GM23338 (cell line): ENCODE measurements around the gene GAP43. TPM values are rescaled to one million over a fixed set of nuclear protein-coding genes. Genes with fewer than 3 reads are reported as not detected.

Experiments used
- ATAC-seq: fragments of 200-7000 bp; cut with Tn5 transposase; 3 replicates; pipeline ENCODE4 v1.9.1; 2020
- DNase-seq: peaks from one replicate; pipeline ENCODE4 v3.0.0-alpha.2; 2015; ENCODE audit warnings: low spot score
- H2AFZ ChIP-seq: fragments of 200-600 bp; sonication (generic); 2 replicates; pipeline ENCODE4 v1.8.0; 2016; ENCODE audit warnings: antibody characterized with exemption, mild to moderate bottlenecking, moderate library complexity
- H3F3A ChIP-seq: fragments of 200-600 bp; sonication (generic); replicated peaks from 2 replicates; pipeline ENCODE4 v1.8.0; 2017; ENCODE audit warnings: antibody characterized with exemption, mixed run types, low read depth
- H3K27ac ChIP-seq: fragments of 200-600 bp; sonication (generic); 2 replicates; pipeline ENCODE4 v1.6.1; 2016; ENCODE audit warnings: low read depth
- H3K27me3 ChIP-seq: fragments of 200-600 bp; sonication (generic); 2 replicates; pipeline ENCODE4 v1.8.0; 2016; ENCODE audit warnings: mild to moderate bottlenecking, mixed run types, moderate library complexity; ENCODE audit not compliant: insufficient read depth
- H3K36me3 ChIP-seq: fragments of 200-600 bp; sonication (generic); 2 replicates; pipeline ENCODE4 v1.8.0; 2016; ENCODE audit warnings: mild to moderate bottlenecking; ENCODE audit not compliant: insufficient read depth
- H3K4me1 ChIP-seq: fragments of 200-600 bp; sonication (generic); 2 replicates; pipeline ENCODE4 v1.8.0; 2016; ENCODE audit warnings: mild to moderate bottlenecking, moderate library complexity; ENCODE audit not compliant: insufficient read depth
- H3K4me2 ChIP-seq: fragments of 200-600 bp; sonication (generic); 2 replicates; pipeline ENCODE4 v1.7.1; 2017; ENCODE audit warnings: mixed run types
- H3K4me3 ChIP-seq: fragments of 200-600 bp; sonication (generic); 2 replicates; pipeline ENCODE4 v1.6.1; 2016; ENCODE audit warnings: mixed run types
- H3K79me2 ChIP-seq: fragments of 200-600 bp; sonication (generic); replicated peaks from 2 replicates; pipeline ENCODE4 v1.8.0; 2017; ENCODE audit warnings: mild to moderate bottlenecking; ENCODE audit not compliant: insufficient read depth
- H3K9me2 ChIP-seq: fragments of 200-600 bp; sonication (generic); 2 replicates; pipeline ENCODE4 v1.8.0; 2017; ENCODE audit not compliant: insufficient read depth
- H4K20me1 ChIP-seq: fragments of 200-600 bp; sonication (generic); replicated peaks from 2 replicates; pipeline ENCODE4 v1.8.0; 2017; ENCODE audit warnings: mild to moderate bottlenecking; ENCODE audit not compliant: insufficient read depth
- H3K27ac Mint-ChIP-seq: 2 replicates; pipeline ENCODE4 v1.8.0; 2020; ENCODE audit warnings: inconsistent platforms, mild to moderate bottlenecking, moderate library complexity, mixed read lengths
- H3K27me3 Mint-ChIP-seq: 3 replicates; pipeline ENCODE4 v1.8.0; 2022; ENCODE audit warnings: low read depth, mild to moderate bottlenecking, moderate library complexity, mixed read lengths, inconsistent platforms; ENCODE audit not compliant: insufficient read depth, poor library complexity
- H3K36me3 Mint-ChIP-seq: 3 replicates; pipeline ENCODE4 v1.8.0; 2021; ENCODE audit warnings: low read depth, mild to moderate bottlenecking, inconsistent platforms, moderate library complexity, mixed read lengths
- H3K4me1 Mint-ChIP-seq: 3 replicates; pipeline ENCODE4 v1.8.0; 2020; ENCODE audit warnings: mild to moderate bottlenecking, inconsistent platforms, mixed read lengths
- H3K4me3 Mint-ChIP-seq: 3 replicates; pipeline ENCODE4 v1.8.0; 2021; ENCODE audit warnings: moderate library complexity, mild to moderate bottlenecking, inconsistent platforms, mixed read lengths
- H3K9me3 Mint-ChIP-seq: 3 replicates; pipeline ENCODE4 v1.8.0; 2020; ENCODE audit warnings: moderate library complexity, mild to moderate bottlenecking, inconsistent platforms, mixed read lengths
- CREB1 ChIP-seq: fragments of 250-450 bp; sonication (Bioruptor Pico); IDR thresholded peaks from 2 replicates; pipeline ENCODE4 v1.5.0; 2020; ENCODE audit warnings: low read depth, mild to moderate bottlenecking, moderate library complexity
- EZH2 ChIP-seq: fragments of 200-600 bp; sonication (generic); IDR thresholded peaks from one replicate; pipeline ENCODE4 v1.8.0; 2017; ENCODE audit warnings: antibody characterized with exemption, mild to moderate bottlenecking, low read depth; ENCODE audit not compliant: unreplicated experiment
- EZH2phosphoT487 ChIP-seq: fragments of 200-600 bp; sonication (generic); IDR thresholded peaks from one replicate; pipeline ENCODE4 v1.8.1; 2018; ENCODE audit warnings: antibody characterized with exemption; ENCODE audit not compliant: unreplicated experiment
- JUNB ChIP-seq: IDR thresholded peaks from one replicate; pipeline ENCODE4 v1.6.1; 2016; ENCODE audit warnings: antibody characterized with exemption; ENCODE audit not compliant: unreplicated experiment
- NANOG ChIP-seq: IDR thresholded peaks from 2 replicates; pipeline ENCODE4 v1.6.1; 2016; ENCODE audit warnings: antibody characterized with exemption, borderline replicate concordance
- POLR2AphosphoS5 ChIP-seq: IDR thresholded peaks from 2 replicates; pipeline ENCODE4 v1.6.1; 2016; ENCODE audit warnings: antibody characterized with exemption, low read depth
- STAT1 ChIP-seq: IDR thresholded peaks from one replicate; pipeline ENCODE4 v1.6.1; 2016; ENCODE audit warnings: antibody characterized with exemption; ENCODE audit not compliant: unreplicated experiment
- ZNF114 ChIP-seq: fragments of 250-450 bp; sonication (Bioruptor Pico); IDR thresholded peaks from 2 replicates; pipeline ENCODE4 v1.5.0; 2020; ENCODE audit warnings: mild to moderate bottlenecking, moderate library complexity
- ZNF331 ChIP-seq: fragments of 250-450 bp; sonication (Bioruptor Pico); IDR thresholded peaks from 2 replicates; pipeline ENCODE4 v1.5.0; 2020; ENCODE audit warnings: low read depth, mild to moderate bottlenecking, moderate library complexity
- ZNF462 ChIP-seq: fragments of 250-450 bp; sonication (Bioruptor Pico); IDR thresholded peaks from 2 replicates; pipeline ENCODE4 v1.5.0; 2020; ENCODE audit warnings: mild to moderate bottlenecking, moderate library complexity
- polyA plus RNA-seq: library from polyadenylated mRNA; unstranded; fragments of >200 nt; fragmentation: Nextera tagmentation; extraction: Ambion mirVana; gene quantifications from 2 replicates; pipeline ENCODE4 v1.2.1, GENCODE V29; 2016
- total RNA-seq: library from RNA; depleted of rRNA; stranded (reverse); fragments of >200 nt; shearing (Covaris generic); gene quantifications from 2 replicates; pipeline ENCODE4 v1.2.3, GENCODE V29; 2014
- TF ChIP-seq, protein P1 (sequence below), 2 experiments: fragments of 200-600 bp in 1 of 2; sonication (generic) in 1 of 2; conservative IDR thresholded peaks; 2 replicates each; pipeline versions ENCODE4 v1.5.1 to v1.6.1; 2016 to 2017; ENCODE audit warnings: antibody characterized with exemption in 2 of 2, low read depth in 2 of 2, mild to moderate bottlenecking in 2 of 2, moderate library complexity in 1 of 2
- TF ChIP-seq, protein P2 (sequence below): IDR thresholded peaks from one replicate; pipeline ENCODE4 v1.6.1; 2018; ENCODE audit warnings: antibody characterized with exemption; ENCODE audit not compliant: unreplicated experiment
- TF ChIP-seq, protein P3 (sequence below): IDR thresholded peaks from 2 replicates; pipeline ENCODE4 v1.6.1; 2016; ENCODE audit warnings: antibody characterized with exemption

The GAP43 gene
- total and polyA plus RNA-seq, 2 experiments from 2014 or later: 16.1 to 48.1 TPM

DNA sequence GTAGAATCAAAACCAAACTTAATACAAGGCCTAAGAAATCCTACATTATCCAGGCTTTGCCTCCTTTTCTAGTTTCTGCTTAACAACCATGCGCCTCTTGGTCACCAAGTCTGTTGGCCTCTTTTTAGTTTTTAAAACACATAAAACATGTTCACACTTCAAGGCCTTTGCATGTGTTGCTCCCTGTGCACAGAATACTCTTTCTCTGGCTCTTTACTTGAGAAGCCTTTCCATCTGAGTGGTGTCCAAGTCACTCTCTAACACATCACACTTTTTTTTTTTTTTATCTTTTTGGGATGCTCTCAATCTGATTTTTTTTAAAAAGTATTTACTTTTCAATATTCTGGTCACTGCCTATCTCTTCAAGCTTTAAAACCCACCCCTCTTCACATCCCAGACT is 14.9 kb downstream of the GAP43 start:
- Histone ChIP-seq H3K4me2 (no peak overlapping the region), H2AFZ (no peak overlapping the region), H4K20me1 (no peaks in the 10 kb centered on the region), H3K27ac (no peak overlapping the region), H3K27me3 (no peaks in the 10 kb centered on the region), H3K36me3 (no peaks in the 10 kb centered on the region), H3K9me2 (no peaks in the 10 kb centered on the region), H3K79me2 (no peaks in the 10 kb centered on the region), H3K4me1 (peaks cover 7% of the 10 kb centered on the region; the same call in 1 of the 2 replicates), H3F3A (no peaks in the 10 kb centered on the region), H3K4me3 (no peak overlapping the region)
- DNase-seq: no peak
- TF ChIP-seq EZH2phosphoT487 (no peak), ZNF114 (CRISPR knock-in tag) (no peak), ZNF331 (CRISPR knock-in tag) (no peak), STAT1 (no peak), EZH2 (no peak), CREB1 (CRISPR knock-in tag) (no peak), NANOG (no peak), ZNF462 (no peak), JUNB (no peak), POLR2AphosphoS5 (no peak)
- TF ChIP-seq, protein P1, sequence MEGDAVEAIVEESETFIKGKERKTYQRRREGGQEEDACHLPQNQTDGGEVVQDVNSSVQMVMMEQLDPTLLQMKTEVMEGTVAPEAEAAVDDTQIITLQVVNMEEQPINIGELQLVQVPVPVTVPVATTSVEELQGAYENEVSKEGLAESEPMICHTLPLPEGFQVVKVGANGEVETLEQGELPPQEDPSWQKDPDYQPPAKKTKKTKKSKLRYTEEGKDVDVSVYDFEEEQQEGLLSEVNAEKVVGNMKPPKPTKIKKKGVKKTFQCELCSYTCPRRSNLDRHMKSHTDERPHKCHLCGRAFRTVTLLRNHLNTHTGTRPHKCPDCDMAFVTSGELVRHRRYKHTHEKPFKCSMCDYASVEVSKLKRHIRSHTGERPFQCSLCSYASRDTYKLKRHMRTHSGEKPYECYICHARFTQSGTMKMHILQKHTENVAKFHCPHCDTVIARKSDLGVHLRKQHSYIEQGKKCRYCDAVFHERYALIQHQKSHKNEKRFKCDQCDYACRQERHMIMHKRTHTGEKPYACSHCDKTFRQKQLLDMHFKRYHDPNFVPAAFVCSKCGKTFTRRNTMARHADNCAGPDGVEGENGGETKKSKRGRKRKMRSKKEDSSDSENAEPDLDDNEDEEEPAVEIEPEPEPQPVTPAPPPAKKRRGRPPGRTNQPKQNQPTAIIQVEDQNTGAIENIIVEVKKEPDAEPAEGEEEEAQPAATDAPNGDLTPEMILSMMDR (conservative IDR thresholded peaks at IDR 0.05; ENCODE audit: low read depth in 2 of 2): no peak
- TF ChIP-seq, protein P2, sequence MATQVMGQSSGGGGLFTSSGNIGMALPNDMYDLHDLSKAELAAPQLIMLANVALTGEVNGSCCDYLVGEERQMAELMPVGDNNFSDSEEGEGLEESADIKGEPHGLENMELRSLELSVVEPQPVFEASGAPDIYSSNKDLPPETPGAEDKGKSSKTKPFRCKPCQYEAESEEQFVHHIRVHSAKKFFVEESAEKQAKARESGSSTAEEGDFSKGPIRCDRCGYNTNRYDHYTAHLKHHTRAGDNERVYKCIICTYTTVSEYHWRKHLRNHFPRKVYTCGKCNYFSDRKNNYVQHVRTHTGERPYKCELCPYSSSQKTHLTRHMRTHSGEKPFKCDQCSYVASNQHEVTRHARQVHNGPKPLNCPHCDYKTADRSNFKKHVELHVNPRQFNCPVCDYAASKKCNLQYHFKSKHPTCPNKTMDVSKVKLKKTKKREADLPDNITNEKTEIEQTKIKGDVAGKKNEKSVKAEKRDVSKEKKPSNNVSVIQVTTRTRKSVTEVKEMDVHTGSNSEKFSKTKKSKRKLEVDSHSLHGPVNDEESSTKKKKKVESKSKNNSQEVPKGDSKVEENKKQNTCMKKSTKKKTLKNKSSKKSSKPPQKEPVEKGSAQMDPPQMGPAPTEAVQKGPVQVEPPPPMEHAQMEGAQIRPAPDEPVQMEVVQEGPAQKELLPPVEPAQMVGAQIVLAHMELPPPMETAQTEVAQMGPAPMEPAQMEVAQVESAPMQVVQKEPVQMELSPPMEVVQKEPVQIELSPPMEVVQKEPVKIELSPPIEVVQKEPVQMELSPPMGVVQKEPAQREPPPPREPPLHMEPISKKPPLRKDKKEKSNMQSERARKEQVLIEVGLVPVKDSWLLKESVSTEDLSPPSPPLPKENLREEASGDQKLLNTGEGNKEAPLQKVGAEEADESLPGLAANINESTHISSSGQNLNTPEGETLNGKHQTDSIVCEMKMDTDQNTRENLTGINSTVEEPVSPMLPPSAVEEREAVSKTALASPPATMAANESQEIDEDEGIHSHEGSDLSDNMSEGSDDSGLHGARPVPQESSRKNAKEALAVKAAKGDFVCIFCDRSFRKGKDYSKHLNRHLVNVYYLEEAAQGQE: no peak
- TF ChIP-seq, protein P3, sequence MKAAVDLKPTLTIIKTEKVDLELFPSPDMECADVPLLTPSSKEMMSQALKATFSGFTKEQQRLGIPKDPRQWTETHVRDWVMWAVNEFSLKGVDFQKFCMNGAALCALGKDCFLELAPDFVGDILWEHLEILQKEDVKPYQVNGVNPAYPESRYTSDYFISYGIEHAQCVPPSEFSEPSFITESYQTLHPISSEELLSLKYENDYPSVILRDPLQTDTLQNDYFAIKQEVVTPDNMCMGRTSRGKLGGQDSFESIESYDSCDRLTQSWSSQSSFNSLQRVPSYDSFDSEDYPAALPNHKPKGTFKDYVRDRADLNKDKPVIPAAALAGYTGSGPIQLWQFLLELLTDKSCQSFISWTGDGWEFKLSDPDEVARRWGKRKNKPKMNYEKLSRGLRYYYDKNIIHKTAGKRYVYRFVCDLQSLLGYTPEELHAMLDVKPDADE: no peak
- ATAC-seq: no peak
- Mint-ChIP-seq H3K36me3 (no peaks in the 10 kb centered on the region), H3K27me3 (no peaks in the 10 kb centered on the region), H3K27ac (no peak overlapping the region), H3K4me1 (peaks cover 3% of the 10 kb centered on the region; the same call in 2 of the 3 replicates), H3K4me3 (no peak overlapping the region), H3K9me3 (no peaks in the 10 kb centered on the region)
